Measurements from ENCODE around the gene FEM1B.

FEM1B gene

DNA sequence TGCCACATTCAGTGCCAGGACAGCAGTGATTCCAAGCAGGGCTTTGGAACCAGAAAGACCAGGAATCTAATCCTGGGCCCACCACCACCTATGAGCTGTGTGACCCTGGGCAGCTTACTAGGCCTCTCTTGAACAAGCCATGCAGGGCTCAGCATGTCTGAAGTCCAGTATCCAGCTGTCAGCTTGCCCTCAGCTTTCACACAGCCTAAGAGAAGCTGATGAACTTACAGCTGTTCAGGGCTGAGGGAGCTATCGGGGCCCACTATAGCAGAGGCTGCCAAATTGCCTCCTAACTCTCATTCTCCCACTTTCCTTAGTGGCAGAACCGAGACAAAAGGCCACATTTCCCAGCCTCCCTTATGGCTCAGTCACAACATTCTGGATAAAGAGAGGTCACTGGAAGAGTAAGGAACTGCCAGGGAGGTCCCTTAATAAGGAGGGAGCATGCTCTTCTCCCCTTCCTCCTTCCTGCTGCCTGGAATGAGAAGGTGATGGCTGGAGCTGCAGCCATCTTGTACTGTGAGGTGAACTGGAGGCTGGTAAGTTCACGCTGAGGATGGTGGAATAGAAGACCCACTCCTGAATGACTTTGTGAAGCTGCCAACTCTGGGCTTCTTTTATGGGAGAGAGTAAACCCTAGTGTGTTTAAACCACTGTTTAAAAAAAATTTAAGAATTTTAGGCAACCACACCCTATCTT lies 34.5 kb downstream of the FEM1B start:
- Histone ChIP-seq H3K4me3 (ENCODE audit: low read depth, low read length) (no peak overlapping the region), H3K36me3 (replicated peaks) (peaks cover 60% of the 10 kb centered on the region), H3K27me3 (replicated peaks) (no peaks in the 10 kb centered on the region), H3K27ac (no peak overlapping the region)
- no peak for DNase-seq
- TF ChIP-seq, protein P1, sequence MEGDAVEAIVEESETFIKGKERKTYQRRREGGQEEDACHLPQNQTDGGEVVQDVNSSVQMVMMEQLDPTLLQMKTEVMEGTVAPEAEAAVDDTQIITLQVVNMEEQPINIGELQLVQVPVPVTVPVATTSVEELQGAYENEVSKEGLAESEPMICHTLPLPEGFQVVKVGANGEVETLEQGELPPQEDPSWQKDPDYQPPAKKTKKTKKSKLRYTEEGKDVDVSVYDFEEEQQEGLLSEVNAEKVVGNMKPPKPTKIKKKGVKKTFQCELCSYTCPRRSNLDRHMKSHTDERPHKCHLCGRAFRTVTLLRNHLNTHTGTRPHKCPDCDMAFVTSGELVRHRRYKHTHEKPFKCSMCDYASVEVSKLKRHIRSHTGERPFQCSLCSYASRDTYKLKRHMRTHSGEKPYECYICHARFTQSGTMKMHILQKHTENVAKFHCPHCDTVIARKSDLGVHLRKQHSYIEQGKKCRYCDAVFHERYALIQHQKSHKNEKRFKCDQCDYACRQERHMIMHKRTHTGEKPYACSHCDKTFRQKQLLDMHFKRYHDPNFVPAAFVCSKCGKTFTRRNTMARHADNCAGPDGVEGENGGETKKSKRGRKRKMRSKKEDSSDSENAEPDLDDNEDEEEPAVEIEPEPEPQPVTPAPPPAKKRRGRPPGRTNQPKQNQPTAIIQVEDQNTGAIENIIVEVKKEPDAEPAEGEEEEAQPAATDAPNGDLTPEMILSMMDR (IDR thresholded peaks at IDR 0.05; ENCODE audit: low read depth, low read length, missing control alignments), result no peak
- in situ Hi-C loops (cut with HindIII; ENCODE audit: low pct_ligation_motif_present, low sequenced_read_pairs), result no loop called here

DNA sequence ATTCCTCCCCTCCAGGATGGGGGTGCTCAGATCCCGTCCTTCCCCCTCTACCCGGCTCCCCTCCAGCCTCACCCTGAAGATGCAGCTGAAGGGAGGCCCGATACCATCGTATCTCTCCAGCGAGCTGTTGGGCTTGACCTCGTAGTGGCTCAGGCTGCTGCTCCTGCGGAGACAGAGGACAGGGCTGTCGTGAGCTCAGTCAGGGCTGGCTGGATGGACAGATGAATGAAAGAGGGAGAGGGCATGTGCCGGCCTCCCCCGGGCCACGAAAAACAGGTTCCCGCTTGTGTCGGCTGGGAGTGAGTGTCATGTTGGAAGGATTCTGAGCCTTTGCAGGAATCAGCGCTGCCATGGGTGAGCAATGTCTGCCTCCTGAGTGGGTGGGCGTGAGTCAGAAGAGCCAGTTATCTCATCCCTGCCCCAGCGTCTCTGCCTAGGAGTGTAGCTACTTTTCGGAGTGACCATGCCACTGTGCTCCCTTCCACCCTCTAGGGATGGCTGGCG lies 35.2 kb downstream of the FEM1B start:
- peak; percentile 79 for DNase-seq
- H3K27ac ChIP-seq, result no peak overlapping the region
- H3K36me3 ChIP-seq (replicated peaks), result peaks cover 61% of the 10 kb centered on the region
- no peaks in the 10 kb centered on the region for H3K27me3 ChIP-seq (replicated peaks)
- H3K4me3 ChIP-seq (ENCODE audit: low read depth, low read length), result no peak overlapping the region
- TF ChIP-seq, protein P1 (IDR thresholded peaks at IDR 0.05; ENCODE audit: low read depth, low read length, missing control alignments), result peak; percentile 10
- in situ Hi-C loops (cut with HindIII; ENCODE audit: low pct_ligation_motif_present, low sequenced_read_pairs), result no loop called here

DNA sequence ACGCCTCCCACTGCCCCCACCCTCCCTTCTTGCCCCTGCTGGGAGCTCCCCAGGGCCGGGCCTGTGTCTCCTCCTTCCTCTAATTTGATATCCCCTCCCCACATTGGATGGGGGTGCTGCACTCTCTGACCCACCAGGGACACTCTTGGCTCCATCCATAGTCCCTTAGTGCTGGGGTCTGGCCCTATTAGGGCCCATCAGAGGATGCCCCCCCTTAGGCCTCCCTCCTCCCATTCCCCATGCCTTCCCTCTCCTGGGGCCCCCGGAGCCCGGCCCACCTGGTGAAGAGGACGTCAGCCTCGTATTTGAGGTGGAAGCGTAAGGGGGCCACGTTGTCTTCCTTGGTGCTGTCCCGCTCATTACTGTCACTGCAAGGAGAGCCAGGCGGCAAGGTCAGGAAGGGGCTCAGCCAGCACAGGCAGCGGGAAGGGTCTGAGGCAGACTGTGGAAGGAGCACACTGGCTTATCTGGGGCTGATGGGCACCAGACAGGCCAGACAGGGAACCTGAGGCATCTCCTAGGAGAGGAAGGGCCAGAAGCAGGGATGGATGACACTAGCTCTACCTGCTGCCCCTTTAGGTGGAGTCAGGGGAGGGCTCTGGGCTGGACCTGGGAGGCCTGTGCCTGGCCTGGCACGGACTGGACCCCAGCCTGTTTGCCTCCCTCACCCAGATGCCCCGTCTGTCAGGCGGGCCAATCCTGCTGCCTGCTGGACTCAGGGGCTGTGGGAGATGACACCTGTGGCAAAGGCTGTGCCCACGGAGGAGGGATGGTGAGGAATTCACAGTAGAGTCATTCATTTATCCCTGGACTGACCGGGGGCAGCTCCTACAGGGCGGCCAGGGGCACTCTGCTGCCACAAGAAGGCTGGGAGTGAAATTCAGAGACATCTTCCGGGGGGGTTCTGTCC lies 36.2 kb downstream of the FEM1B start:
- no peaks in the 10 kb centered on the region for H3K27me3 ChIP-seq (replicated peaks)
- TF ChIP-seq, protein P1 (IDR thresholded peaks at IDR 0.05; ENCODE audit: low read depth, low read length, missing control alignments), result no peak
- no peak overlapping the region for H3K4me3 ChIP-seq (ENCODE audit: low read depth, low read length)
- no peak for DNase-seq
- H3K27ac ChIP-seq, result no peak overlapping the region
- H3K36me3 ChIP-seq (replicated peaks), result peaks cover 66% of the 10 kb centered on the region
- in situ Hi-C loops (cut with HindIII; ENCODE audit: low pct_ligation_motif_present, low sequenced_read_pairs), result no loop called here

DNA sequence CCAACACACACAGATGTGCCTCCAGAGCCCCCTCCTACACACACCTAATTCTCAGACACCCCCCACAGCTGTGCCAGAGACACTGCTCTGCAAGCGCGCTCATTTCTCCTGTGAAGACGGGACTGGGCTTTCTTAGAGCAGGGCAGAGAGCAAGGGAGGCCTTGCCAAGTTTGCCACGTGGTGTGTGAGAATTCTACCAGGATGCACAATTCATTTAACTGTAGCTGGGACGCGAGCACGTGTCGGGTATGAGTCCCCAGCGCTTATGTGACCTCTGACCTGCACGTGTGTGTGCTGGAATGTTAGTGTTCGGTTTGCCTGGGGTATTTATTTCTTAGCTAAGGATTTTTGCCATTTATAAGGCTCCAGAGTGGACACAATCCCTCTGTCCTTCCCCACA lies 37.0 kb downstream of the FEM1B start:
- no peak overlapping the region for H3K4me3 ChIP-seq (ENCODE audit: low read depth, low read length)
- no peak overlapping the region for H3K27ac ChIP-seq
- in situ Hi-C loops (cut with HindIII; ENCODE audit: low pct_ligation_motif_present, low sequenced_read_pairs), result no loop called here
- DNase-seq, result no peak
- H3K36me3 ChIP-seq (replicated peaks), result peaks cover 70% of the 10 kb centered on the region
- no peaks in the 10 kb centered on the region for H3K27me3 ChIP-seq (replicated peaks)
- TF ChIP-seq, protein P1 (IDR thresholded peaks at IDR 0.05; ENCODE audit: low read depth, low read length, missing control alignments), result no peak

DNA sequence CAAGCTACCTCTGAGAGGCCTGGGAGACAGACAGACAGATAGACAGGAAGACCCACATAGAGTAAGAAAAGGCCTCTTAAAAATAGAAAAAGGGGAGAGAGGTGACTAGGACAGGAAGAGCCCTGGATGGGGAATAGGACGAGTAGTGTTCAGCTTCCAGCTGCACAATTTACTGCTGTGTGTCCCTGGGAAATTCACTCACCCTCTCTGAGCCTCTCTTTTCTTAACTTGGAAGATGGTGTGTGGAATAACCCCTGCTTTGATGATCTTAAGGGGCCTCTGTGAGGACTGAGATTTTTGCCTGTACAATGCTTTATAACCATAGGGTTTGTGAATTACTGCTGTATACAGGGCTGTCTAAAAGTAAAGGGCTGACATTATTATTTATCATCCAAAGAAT lies 37.5 kb downstream of the FEM1B start:
- Histone ChIP-seq H3K4me3 (ENCODE audit: low read depth, low read length) (no peak overlapping the region), H3K27me3 (replicated peaks) (no peaks in the 10 kb centered on the region), H3K27ac (no peak overlapping the region), H3K36me3 (replicated peaks) (peaks cover 73% of the 10 kb centered on the region)
- in situ Hi-C loops (cut with HindIII; ENCODE audit: low pct_ligation_motif_present, low sequenced_read_pairs), result no loop called here
- DNase-seq, result no peak
- TF ChIP-seq, protein P1 (IDR thresholded peaks at IDR 0.05; ENCODE audit: low read depth, low read length, missing control alignments), result no peak

Measured in brain microvascular endothelial cell (primary cell).